Measurements from ENCODE around the gene CYP24A1.
A peak's percentile ranks its signal among the peaks of the same experiment; 100 is the strongest.
"Not testable (repeated sequence)": the region's sequence is repeated elsewhere in the genome, so short reads cannot be mapped to it uniquely, and the experiment has no call there.

The CYP24A1 gene

GRCh38 chr20:54131675-54132611, 41.8 kb downstream of the CYP24A1 start:
- no peak overlapping the region for H3K4me3 ChIP-seq (ENCODE audit: control insufficient read depth, low read depth, low read length)
- no peak for TF ChIP-seq CTCF (IDR thresholded peaks at IDR 0.05; ENCODE audit: control insufficient read depth, insufficient read depth, low read depth, low read length, missing control alignments)
- DNase-seq (ENCODE audit: low read depth): no peak

GRCh38 chr20:54131125-54131524, 42.7 kb downstream of the CYP24A1 start:
- not testable (repeated sequence) for DNase-seq (ENCODE audit: low read depth); H3K4me3 ChIP-seq (ENCODE audit: control insufficient read depth, low read depth, low read length)

- H3K4me3 ChIP-seq (ENCODE audit: control insufficient read depth, low read depth, low read length): no peak overlapping the region
- no peak for DNase-seq (ENCODE audit: low read depth)
- TF ChIP-seq CTCF (IDR thresholded peaks at IDR 0.05; ENCODE audit: control insufficient read depth, insufficient read depth, low read depth, low read length, missing control alignments): no peak
Observed at GRCh38 chr20:54129350-54129749, 44.4 kb downstream of the CYP24A1 start.

GRCh38 chr20:54127855-54128574, 45.8 kb downstream of the CYP24A1 start:
- no peak for TF ChIP-seq CTCF (IDR thresholded peaks at IDR 0.05; ENCODE audit: control insufficient read depth, insufficient read depth, low read depth, low read length, missing control alignments)
- H3K4me3 ChIP-seq (ENCODE audit: control insufficient read depth, low read depth, low read length): no peak overlapping the region
- DNase-seq (ENCODE audit: low read depth): no peak

GRCh38 chr20:54126806-54127655, 46.8 kb downstream of the CYP24A1 start:
- H3K4me3 ChIP-seq (ENCODE audit: control insufficient read depth, low read depth, low read length): no peak overlapping the region
- DNase-seq (ENCODE audit: low read depth): no peak
- no peak for TF ChIP-seq CTCF (IDR thresholded peaks at IDR 0.05; ENCODE audit: control insufficient read depth, insufficient read depth, low read depth, low read length, missing control alignments)

- not testable (repeated sequence) for DNase-seq (ENCODE audit: low read depth)
Observed at GRCh38 chr20:54126328-54126727, 47.5 kb downstream of the CYP24A1 start.

GRCh38 chr20:54123587-54124180, 50.1 kb downstream of the CYP24A1 start:
- peak; percentile 94 for DNase-seq (ENCODE audit: low read depth)
- H3K4me3 ChIP-seq (ENCODE audit: control insufficient read depth, low read depth, low read length): no peak overlapping the region
- no peak for TF ChIP-seq CTCF (IDR thresholded peaks at IDR 0.05; ENCODE audit: control insufficient read depth, insufficient read depth, low read depth, low read length, missing control alignments)

More at GRCh38 chr20:54126328-54126727, 47.5 kb downstream of the CYP24A1 start:
- H3K4me3 ChIP-seq (ENCODE audit: control insufficient read depth, low read depth, low read length): not testable (repeated sequence)

All from AG09309 (cell line).